Neural cell (in vitro differentiated cells): ENCODE results near the gene EFCAB6.

Experiments used
- EP300 ChIP-seq: fragments of 450-650 bp; conservative IDR thresholded peaks from 2 replicates; pipeline ENCODE4 v1.6.1; 2014; ENCODE audit warnings: antibody characterized with exemption, mild to moderate bottlenecking, moderate library complexity; ENCODE audit not compliant: poor library complexity, severe bottlenecking
- EZH2 ChIP-seq: fragments of 200-600, 300-800 bp; shearing (Covaris generic), sonication (generic); IDR thresholded peaks from 2 replicates; pipeline ENCODE4 v1.6.1; 2014; ENCODE audit warnings: antibody characterized with exemption, low read length, borderline replicate concordance, mild to moderate bottlenecking; ENCODE audit not compliant: insufficient read depth, poor library complexity, severe bottlenecking
- MXI1 ChIP-seq: fragments of 450-650 bp; conservative IDR thresholded peaks from 2 replicates; pipeline ENCODE4 v1.6.1; 2014; ENCODE audit warnings: antibody characterized with exemption, mild to moderate bottlenecking; ENCODE audit not compliant: poor library complexity, severe bottlenecking
- POLR2AphosphoS5 ChIP-seq: IDR thresholded peaks from 2 replicates; pipeline ENCODE4 v1.6.1; 2012
- RAD21 ChIP-seq: fragments of 450-650 bp; conservative IDR thresholded peaks from 2 replicates; pipeline ENCODE4 v1.6.1; 2014; ENCODE audit warnings: antibody characterized with exemption, mild to moderate bottlenecking, moderate library complexity
- TAF1 ChIP-seq: IDR thresholded peaks from 2 replicates; pipeline ENCODE4 v1.6.1; 2012; ENCODE audit warnings: low read depth
- TF ChIP-seq, protein P1 (sequence below): IDR thresholded peaks from 2 replicates; pipeline ENCODE4 v1.6.1; 2012; ENCODE audit warnings: borderline replicate concordance
- TF ChIP-seq, protein P2 (sequence below): fragments of 450-650 bp; IDR thresholded peaks from 2 replicates; pipeline ENCODE4 v1.5.1; 2014; ENCODE audit warnings: antibody characterized with exemption, mild to moderate bottlenecking, moderate library complexity; ENCODE audit not compliant: poor library complexity, severe bottlenecking

DNA sequence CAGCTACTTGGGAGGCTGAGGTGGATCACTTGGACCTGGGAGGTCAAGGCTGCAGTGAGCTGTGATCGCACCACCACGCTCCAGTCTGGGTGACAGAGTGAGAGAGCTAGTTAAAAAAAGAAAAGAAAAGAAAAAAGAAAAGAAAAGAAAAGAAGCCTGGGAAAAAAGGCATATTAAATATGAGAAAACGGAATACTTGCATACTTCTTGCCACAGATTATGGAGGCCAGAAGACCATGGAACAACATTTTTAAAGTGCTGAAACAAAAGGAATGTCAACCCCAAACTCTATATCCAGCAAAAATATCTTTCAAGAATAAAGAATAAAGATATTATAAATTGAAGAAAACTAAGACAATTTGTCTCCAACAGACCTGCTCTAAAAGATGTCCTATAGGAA, 191.9 kb downstream of the EFCAB6 start:
- TF ChIP-seq, protein P1, sequence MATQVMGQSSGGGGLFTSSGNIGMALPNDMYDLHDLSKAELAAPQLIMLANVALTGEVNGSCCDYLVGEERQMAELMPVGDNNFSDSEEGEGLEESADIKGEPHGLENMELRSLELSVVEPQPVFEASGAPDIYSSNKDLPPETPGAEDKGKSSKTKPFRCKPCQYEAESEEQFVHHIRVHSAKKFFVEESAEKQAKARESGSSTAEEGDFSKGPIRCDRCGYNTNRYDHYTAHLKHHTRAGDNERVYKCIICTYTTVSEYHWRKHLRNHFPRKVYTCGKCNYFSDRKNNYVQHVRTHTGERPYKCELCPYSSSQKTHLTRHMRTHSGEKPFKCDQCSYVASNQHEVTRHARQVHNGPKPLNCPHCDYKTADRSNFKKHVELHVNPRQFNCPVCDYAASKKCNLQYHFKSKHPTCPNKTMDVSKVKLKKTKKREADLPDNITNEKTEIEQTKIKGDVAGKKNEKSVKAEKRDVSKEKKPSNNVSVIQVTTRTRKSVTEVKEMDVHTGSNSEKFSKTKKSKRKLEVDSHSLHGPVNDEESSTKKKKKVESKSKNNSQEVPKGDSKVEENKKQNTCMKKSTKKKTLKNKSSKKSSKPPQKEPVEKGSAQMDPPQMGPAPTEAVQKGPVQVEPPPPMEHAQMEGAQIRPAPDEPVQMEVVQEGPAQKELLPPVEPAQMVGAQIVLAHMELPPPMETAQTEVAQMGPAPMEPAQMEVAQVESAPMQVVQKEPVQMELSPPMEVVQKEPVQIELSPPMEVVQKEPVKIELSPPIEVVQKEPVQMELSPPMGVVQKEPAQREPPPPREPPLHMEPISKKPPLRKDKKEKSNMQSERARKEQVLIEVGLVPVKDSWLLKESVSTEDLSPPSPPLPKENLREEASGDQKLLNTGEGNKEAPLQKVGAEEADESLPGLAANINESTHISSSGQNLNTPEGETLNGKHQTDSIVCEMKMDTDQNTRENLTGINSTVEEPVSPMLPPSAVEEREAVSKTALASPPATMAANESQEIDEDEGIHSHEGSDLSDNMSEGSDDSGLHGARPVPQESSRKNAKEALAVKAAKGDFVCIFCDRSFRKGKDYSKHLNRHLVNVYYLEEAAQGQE: no peak
- TF ChIP-seq POLR2AphosphoS5 (no peak), RAD21 (no peak), EZH2 (no peak), EP300 (no peak), MXI1 (no peak), TAF1 (no peak)
- TF ChIP-seq, protein P2, sequence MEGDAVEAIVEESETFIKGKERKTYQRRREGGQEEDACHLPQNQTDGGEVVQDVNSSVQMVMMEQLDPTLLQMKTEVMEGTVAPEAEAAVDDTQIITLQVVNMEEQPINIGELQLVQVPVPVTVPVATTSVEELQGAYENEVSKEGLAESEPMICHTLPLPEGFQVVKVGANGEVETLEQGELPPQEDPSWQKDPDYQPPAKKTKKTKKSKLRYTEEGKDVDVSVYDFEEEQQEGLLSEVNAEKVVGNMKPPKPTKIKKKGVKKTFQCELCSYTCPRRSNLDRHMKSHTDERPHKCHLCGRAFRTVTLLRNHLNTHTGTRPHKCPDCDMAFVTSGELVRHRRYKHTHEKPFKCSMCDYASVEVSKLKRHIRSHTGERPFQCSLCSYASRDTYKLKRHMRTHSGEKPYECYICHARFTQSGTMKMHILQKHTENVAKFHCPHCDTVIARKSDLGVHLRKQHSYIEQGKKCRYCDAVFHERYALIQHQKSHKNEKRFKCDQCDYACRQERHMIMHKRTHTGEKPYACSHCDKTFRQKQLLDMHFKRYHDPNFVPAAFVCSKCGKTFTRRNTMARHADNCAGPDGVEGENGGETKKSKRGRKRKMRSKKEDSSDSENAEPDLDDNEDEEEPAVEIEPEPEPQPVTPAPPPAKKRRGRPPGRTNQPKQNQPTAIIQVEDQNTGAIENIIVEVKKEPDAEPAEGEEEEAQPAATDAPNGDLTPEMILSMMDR: no peak
